Measurements from ENCODE around the gene SALL2.

SALL2 gene

DNA sequence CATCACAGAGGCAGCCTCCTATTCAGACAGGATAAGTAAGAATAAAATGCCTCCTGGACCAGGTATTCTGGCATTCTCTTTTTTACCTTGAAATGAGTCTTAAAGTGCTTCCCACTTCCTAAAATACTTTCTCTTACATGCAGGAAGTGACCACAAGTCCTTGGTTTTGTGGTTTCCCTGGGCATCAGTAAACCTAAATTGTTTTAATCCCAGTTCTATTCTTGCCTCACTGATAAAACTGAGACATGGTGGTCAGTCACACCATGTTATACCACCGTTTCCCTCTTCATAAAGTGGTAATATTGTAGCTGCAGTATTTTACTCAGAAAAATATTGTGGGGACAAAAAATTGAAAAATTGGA lies 1.2 kb upstream of the SALL2 start:
- DNase-seq (ENCODE audit: low spot score) = no peak

- no peak for DNase-seq (ENCODE audit: low spot score)
Measured at GRCh38 chr14:21526672-21527317, 649 bp upstream of the SALL2 start.

DNA sequence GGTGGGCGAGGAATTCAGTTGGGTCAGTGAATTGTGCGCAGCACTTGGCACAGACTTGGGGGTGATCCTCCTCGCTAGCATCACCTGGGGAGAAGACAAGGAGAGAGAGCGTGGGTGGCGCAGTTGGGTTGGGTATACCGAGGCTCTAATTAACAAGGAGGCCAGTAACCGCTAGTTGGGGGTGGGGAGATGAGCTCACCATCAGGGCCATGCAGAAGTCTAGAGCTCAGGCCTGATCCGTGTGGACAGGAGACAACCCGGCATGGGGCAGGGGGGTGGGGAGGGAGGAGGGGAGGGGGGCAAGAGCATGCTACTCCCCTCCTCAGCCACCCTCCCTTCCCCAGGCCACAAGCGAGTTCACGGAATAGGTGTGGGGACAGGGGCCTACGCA lies 580 bp downstream of the SALL2 start:
- no peak for DNase-seq (ENCODE audit: low spot score)

DNA sequence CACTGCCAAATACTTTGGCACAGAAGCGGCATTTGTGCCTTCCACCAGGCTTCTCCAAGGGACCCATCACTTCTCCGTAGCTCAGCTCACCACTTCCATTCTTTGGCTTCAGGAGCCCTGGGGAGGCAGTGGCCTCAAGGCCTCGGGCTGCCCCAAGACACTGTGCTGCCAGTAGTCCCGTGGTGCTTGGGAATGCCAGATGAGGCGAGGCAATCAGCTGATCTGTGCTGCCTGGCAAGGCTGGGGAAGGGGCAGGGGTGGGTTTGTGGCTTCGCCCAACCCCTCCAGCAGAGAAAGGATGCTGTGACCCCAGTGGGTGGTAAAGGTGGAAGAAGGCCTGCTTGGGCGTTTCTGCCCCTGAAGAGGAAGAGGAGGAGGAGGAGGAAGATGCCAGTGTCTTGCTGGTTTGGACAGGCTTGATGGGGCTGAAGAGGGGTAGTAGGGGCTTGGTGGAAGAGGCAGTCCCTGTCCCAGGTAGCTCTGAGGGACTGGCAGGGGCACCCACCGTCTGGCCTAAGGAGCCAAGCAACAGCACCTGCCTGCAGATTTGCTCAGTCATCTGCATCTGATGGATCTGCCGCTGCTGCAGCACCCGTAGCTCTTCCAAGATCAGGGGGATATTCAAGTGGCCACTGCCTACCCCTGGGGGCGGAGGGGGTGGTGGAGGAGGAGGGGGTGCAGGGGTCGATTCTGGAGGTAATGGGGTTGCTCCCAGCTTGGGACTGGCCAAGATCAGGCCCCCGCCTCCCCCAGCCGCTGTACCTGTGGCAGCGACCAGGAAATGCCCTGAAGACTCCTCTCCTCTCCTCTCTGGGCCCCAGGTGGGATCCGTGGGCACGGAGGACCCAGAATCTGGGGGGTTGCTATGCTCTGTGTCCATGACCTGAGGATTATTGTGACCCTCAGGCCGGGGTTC lies 1.3 kb downstream of the SALL2 start:
- DNase-seq (ENCODE audit: low spot score) = no peak

GRCh38 chr14:21523203-21523602 lies 2.9 kb downstream of the SALL2 start:
- no peak for DNase-seq (ENCODE audit: low spot score)

DNA sequence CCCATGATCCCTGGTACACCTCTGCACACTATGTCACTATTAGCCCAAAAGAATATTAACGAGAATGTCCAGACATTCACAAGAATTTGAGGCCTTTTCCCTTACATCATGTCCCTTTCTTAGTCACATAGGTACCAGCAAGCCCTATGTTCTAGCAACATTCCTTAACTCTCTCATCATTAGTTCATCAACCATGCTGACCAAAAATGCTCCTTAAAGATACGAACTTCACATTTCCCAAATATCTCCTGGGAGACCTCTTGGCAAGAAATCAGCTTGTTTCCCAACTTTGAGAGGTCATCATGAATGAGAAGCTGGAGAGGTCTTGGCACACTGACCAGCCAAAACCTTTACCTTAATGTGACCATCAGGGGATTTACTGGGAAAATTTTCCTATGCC lies 4.6 kb downstream of the SALL2 start:
- DNase-seq (ENCODE audit: low spot score) = no peak

DNA sequence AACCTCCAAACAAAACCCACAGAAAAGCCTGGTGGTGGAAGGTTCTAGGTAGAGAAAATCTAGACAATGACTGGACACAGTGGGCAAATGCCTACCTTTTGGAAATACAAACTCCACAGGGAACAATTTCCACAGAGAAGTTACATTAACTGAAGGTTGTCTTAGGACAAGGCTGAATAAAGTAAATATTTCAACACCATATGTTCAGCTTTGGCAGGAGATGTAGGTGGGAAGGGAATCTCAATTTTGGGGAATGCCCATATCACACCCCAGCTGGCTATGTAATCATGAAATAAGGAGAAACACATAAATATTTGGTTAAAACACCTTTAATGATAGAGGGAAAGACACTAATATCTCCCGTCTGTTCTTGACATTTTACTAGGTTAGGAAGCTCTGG lies 5.4 kb downstream of the SALL2 start:
- no peak for DNase-seq (ENCODE audit: low spot score)

GRCh38 chr14:21518725-21519124 lies 7.4 kb downstream of the SALL2 start:
- DNase-seq (ENCODE audit: low spot score) = no peak

GRCh38 chr14:21514341-21514740 lies 11.8 kb downstream of the SALL2 start:
- no peak for DNase-seq (ENCODE audit: low spot score)

- DNase-seq (ENCODE audit: low spot score) = peak; percentile 99
Measured at GRCh38 chr14:21510735-21511657, 15.2 kb downstream of the SALL2 start, which contains the start of gene METTL3. Gene METTL3, minus strand, starts transcription at chr14:21511340. Its CDS starts 117 bp downstream, at chr14:21511223.

DNA sequence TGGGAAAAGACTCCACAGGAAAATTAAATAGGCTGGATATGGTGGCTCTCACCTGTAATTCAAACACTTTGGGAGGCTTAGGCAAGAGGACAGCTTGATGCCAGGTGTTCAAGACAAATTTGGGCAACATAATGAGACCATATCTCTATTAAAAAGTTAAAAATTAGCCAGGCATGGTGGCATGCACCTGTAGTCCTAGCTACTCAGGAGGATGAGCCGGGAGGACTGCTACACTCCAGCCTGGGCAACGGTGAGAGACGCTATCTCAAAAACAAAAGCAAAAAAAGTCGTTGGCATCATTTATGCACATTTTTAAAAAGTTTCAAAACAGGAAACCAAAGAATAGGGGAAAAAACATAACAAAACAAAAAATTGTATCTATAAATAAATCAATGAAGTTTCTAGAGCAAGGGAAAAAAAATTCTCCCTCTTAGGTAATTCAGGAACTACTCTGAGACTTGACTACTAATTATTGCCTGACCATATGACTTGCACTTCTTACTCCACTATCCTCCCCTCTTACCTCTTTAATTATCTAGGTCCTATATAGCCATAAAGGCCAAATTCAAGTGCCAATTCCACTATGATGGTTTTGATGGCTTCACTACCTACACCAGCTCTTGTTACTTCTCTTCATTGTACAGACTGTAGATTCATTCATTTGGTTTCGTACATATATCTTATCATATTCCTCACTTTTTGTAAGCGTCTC lies 16.6 kb downstream of the SALL2 start:
- no peak for DNase-seq (ENCODE audit: low spot score)

- DNase-seq (ENCODE audit: low spot score) = no peak
Measured at GRCh38 chr14:21506557-21506956, 19.6 kb downstream of the SALL2 start.

- no peak for DNase-seq (ENCODE audit: low spot score)
Measured at GRCh38 chr14:21505012-21505553, 21.1 kb downstream of the SALL2 start.

DNA sequence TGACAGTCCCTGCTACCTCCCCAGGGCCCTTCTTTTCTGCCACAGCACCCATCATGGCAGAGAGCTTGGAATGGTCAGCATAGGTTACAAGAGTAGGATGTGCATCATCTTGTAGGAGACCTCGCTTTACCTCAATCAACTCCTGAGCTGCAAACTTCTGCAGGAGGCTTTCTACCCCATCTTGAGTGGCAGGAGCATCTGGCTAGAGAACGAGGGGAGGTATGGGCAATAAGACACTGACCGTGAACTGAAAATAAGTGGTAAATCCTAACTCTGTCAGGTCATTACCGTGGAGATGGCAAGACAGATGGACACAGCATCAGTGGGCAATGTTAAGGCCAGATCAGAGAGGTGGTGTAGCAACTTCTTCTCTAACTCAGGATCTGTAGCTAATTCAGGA lies 22.8 kb downstream of the SALL2 start:
- DNase-seq (ENCODE audit: low spot score) = no peak

GRCh38 chr14:21501568-21501967 lies 24.6 kb downstream of the SALL2 start:
- DNase-seq (ENCODE audit: low spot score) = no peak

DNA sequence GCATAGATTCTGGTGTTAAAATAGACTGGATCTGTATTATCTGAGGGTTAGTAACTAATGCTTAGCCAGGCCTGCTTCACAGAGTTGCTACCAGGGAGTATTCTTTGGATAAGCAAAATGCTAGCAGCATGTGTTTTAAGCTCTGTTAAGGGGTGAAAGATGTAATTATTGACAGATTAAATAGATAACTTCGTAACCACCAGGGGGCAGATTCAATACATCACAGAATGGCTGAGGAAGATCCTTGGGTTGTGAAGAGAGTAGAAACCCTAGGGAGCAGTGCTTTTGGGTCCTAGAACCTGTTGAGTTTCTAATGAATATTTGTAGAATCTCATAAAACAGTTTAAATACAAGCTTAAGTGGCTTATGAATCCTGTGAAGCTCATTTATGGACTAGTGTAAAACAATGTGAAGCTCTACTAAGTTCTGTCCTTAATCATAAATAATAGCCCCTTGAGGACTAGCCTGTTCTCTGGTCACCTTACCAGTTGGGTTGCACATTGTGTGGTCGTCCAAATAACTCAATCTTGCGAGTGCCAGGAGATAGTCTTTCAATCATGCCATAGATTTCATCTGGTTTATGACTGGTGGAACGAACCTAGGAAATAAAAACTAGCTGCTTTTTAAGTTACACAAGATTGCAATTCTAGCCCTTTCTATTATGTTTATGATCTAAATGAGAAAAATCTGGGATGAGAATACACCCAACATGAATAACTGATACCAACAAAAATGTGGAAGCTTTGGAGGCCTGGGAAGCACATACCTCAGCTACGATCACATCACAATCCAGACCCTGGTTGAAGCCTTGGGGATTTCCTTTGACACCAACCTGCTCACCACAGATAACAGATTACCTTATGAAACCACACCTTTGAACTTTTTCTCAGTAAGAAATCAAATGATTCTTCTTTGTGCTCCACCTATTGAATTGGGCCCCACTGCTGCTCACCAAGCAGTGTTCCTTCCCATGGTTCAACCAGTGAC lies 27.3 kb downstream of the SALL2 start:
- DNase-seq (ENCODE audit: low spot score) = peak; percentile 20

DNA sequence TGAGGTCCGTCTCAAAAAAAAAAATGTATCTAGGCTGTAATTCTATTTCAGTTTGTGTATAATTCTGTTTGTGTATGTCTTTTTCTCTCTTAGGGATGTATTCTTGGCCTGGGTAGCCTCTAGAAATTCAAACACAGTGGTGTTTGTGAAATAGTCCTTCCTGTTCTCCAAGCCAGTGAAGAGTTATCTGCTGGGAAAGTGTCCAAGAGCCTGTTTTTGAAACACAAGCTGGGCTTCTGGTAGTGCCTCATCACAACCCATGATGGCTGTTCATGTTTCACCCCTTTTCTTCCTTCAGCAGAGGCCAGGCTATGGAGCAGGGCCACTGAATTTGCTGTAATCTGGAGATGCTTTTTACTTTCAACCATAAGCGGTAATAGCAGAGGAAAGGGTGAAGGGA lies 29.7 kb downstream of the SALL2 start:
- DNase-seq (ENCODE audit: low spot score) = no peak

DNA sequence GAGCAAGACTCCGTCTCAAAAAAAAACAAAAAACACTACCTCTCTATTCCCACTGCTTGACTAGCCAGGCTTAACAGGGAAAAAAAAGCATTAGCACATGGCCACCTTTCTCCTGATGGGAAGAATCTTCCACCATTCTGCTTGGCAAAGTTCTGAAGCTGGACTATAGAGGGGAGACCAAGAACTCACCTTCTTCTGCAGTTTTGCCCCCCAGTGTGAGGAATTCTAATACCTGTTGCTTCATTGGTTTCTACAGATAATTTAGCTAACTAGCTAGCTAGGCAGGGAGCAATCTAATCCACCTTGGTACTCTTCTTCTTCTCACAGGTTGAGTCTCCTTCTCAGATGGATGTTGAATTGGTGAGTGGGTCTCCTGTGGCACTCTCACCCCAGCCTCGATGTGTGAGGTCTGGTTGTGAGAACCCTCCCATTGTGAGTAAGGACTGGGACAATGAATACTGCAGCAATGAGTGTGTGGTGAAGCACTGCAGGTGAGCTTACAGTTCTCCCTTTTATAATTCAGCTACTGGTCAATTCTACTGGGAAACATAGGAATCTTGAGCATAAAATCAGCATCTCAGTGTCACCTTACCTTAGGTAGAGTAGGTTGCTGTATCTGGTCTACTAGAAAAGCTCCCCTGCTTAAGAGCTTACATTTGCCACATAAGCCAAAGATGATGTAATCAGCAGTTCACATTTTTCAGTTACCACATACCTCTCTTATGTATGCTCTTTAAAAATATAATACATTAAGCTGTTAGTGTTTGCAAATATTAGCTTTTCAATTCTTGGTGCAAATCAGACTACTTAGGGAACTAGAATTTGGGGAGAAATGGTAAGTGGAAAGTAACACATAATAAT lies 31.0 kb downstream of the SALL2 start:
- DNase-seq (ENCODE audit: low spot score) = no peak

- no peak for DNase-seq (ENCODE audit: low spot score)
Measured at GRCh38 chr14:21486640-21487087, 39.5 kb downstream of the SALL2 start.
